CD14-positive monocyte (primary cell): ENCODE results near the gene RRAS. TPM values are rescaled to one million over a fixed set of nuclear protein-coding genes. Genes with fewer than 3 reads are reported as not detected.

Experiments
- DNase-seq, 3 donors: peaks; one replicate each; pipeline ENCODE4 v3.0.0-alpha.2; 2011 to 2022
- H2AFZ ChIP-seq: 2 replicates; pipeline ENCODE4 v1.6.0; 2012; ENCODE audit warnings: mild to moderate bottlenecking, low read depth, low read length, inconsistent platforms; ENCODE audit not compliant: insufficient read depth, poor library complexity, severe bottlenecking
- H3K27ac ChIP-seq, 2 donors: 1 replicate in 1 of 2; 2 replicates in 1 of 2; pipeline ENCODE4 v1.5.1; 2012 to 2013; ENCODE audit warnings: low read length in 2 of 2, control low read depth in 1 of 2, inconsistent platforms in 1 of 2, low read depth in 1 of 2, mild to moderate bottlenecking in 1 of 2
- H3K27me3 ChIP-seq, 2 donors: one replicate each; pipeline versions ENCODE4 v1.6.0 to v1.6.1; 2011 to 2013; ENCODE audit warnings: low read length in 2 of 2; ENCODE audit not compliant: control insufficient read depth in 2 of 2, insufficient read depth in 2 of 2
- H3K36me3 ChIP-seq, 2 donors: replicated peaks in 1 of 2; 1 replicate in 1 of 2; 2 replicates in 1 of 2; pipeline versions ENCODE4 v1.5.1 to v1.6.1; 2012 to 2013; ENCODE audit warnings: low read length in 2 of 2, control low read depth in 1 of 2, inconsistent platforms in 1 of 2, mild to moderate bottlenecking in 1 of 2; ENCODE audit not compliant: insufficient read depth in 2 of 2, control insufficient read depth in 1 of 2
- H3K4me1 ChIP-seq, 2 donors: 1 replicate in 1 of 2; 2 replicates in 1 of 2; pipeline versions ENCODE4 v1.5.1 to v1.6.1; 2012 to 2013; ENCODE audit warnings: low read length in 2 of 2, control low read depth in 1 of 2, inconsistent platforms in 1 of 2, mild to moderate bottlenecking in 1 of 2, moderate library complexity in 1 of 2; ENCODE audit not compliant: insufficient read depth in 2 of 2, control insufficient read depth in 1 of 2
- H3K4me2 ChIP-seq: replicated peaks from 2 replicates; pipeline ENCODE3; 2012; ENCODE audit warnings: low read length, moderate library complexity, mild to moderate bottlenecking; ENCODE audit not compliant: poor library complexity, severe bottlenecking; ENCODE audit errors: extremely low read depth
- H3K4me3 ChIP-seq, 3 experiments: fragments of 200-600 bp in 1 of 3; sonication (generic) in 1 of 3; replicated peaks in 1 of 3; 1 replicate in 2 of 3; 2 replicates in 1 of 3; pipeline ENCODE4 v1.5.1; 2011 to 2013; ENCODE audit warnings: low read length in 3 of 3, mild to moderate bottlenecking in 3 of 3, control low read depth in 2 of 3, low read depth in 2 of 3, inconsistent platforms in 1 of 3, moderate library complexity in 1 of 3
- H3K79me2 ChIP-seq: 2 replicates; pipeline ENCODE4 v1.6.0; 2012; ENCODE audit warnings: mild to moderate bottlenecking, control low read depth, inconsistent platforms, low read length, moderate library complexity; ENCODE audit not compliant: insufficient read depth
- H3K9ac ChIP-seq: 2 replicates; pipeline ENCODE4 v1.6.0; 2017; ENCODE audit warnings: low read length, mild to moderate bottlenecking; ENCODE audit not compliant: insufficient read depth, poor library complexity, severe bottlenecking
- H3K9me3 ChIP-seq, 2 donors: replicated peaks in 1 of 2; 1 replicate in 1 of 2; 2 replicates in 1 of 2; pipeline versions ENCODE4 v1.5.1 to v1.6.1; 2012 to 2013; ENCODE audit warnings: low read length in 2 of 2, control low read depth in 1 of 2; ENCODE audit not compliant: control insufficient read depth in 1 of 2, insufficient read depth in 1 of 2
- H4K20me1 ChIP-seq: 2 replicates; pipeline ENCODE4 v1.6.0; 2012; ENCODE audit warnings: mild to moderate bottlenecking, low read length, control low read depth, moderate library complexity; ENCODE audit not compliant: insufficient read depth
- H3K27ac Mint-ChIP-seq, 7 donors: one replicate each; pipeline ENCODE4 v1.8.0; 2020; ENCODE audit warnings: mild to moderate bottlenecking in 7 of 7, mixed read lengths in 7 of 7, moderate library complexity in 6 of 7, inconsistent platforms in 2 of 7
- H3K27me3 Mint-ChIP-seq, 3 donors: one replicate each; pipeline ENCODE4 v1.8.0; 2021 to 2022; ENCODE audit warnings: low read depth in 3 of 3, mild to moderate bottlenecking in 3 of 3, mixed read lengths in 3 of 3, moderate library complexity in 3 of 3, inconsistent platforms in 1 of 3
- H3K36me3 Mint-ChIP-seq, 2 donors: one replicate each; pipeline ENCODE4 v1.8.0; 2020; ENCODE audit warnings: mixed read lengths in 2 of 2, inconsistent platforms in 1 of 2, mild to moderate bottlenecking in 1 of 2
- H3K4me1 Mint-ChIP-seq: one replicate; pipeline ENCODE4 v1.8.0; 2020; ENCODE audit warnings: mild to moderate bottlenecking, mixed read lengths
- H3K4me3 Mint-ChIP-seq, 2 donors: one replicate each; pipeline ENCODE4 v1.8.0; 2020; ENCODE audit warnings: mild to moderate bottlenecking in 2 of 2, mixed read lengths in 2 of 2, moderate library complexity in 1 of 2
- H3K9me3 Mint-ChIP-seq, 7 donors: one replicate each; pipeline ENCODE4 v1.8.0; 2020 to 2022; ENCODE audit warnings: mixed read lengths in 7 of 7, mild to moderate bottlenecking in 6 of 7, moderate library complexity in 6 of 7, inconsistent platforms in 2 of 7
- CTCF ChIP-seq: fragments of 200-600 bp; IDR thresholded peaks from one replicate; pipeline ENCODE4 v1.8.0; 2022; ENCODE audit warnings: antibody characterized with exemption, mild to moderate bottlenecking
- WGBS: methylation state at CpG from one replicate; pipeline ENCODE4 v1.1.5; 2013; ENCODE audit warnings: missing lambda C conversion rate; ENCODE audit not compliant: insufficient coverage; 5-methylcytosine and 5-hydroxymethylcytosine counted together
- intact Hi-C, 2 donors: fragments of 100-400 bp; cut with micrococcal nuclease; formaldehyde crosslinking; loops; one replicate each; pipeline versions ENCODE4 v1.15.0 to v1.15.1; 2023
- polyA plus RNA-seq, 3 donors: library from polyadenylated mRNA; depleted of rRNA in 1 of 3; unstranded in 2 of 3; stranded (reverse) in 1 of 3; fragments of 300-500 nt in 2 of 3; fragments of >200 nt in 1 of 3; fragmentation: Illumina TruSeq in 2 of 3; gene quantifications; 1 replicate in 2 of 3; 2 replicates in 1 of 3; pipeline ENCODE4 v1.2.3, GENCODE V29; 2012 to 2021

The RRAS gene
- polyA plus RNA-seq, 3 donors: 74.9 to 91.7 (median 80.0) TPM

DNA sequence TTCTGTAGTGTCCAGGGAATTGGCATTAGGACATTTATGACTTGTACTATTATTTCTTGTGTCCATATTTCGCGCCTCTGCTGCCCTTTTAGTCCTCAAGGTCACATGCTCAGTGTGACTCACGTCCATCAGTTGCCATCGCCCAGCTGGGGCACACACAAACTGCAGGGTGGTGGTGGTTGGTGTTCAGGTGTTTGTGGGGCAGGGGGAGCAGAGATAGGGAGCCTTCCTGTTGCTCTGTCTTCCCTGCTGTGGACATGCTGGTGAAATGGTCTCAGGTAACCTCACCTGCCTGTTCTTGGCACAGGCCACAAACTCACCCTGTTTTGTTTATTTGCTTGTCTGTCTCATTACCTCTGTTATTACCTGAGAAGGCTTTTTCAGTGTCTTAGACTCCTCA, 26.6 kb downstream of the RRAS start:
- intact Hi-C loops: no loop called here
- Mint-ChIP-seq H3K36me3 (peaks cover 52 to 79% of the 10 kb centered on the region in 2 donors), H3K27ac (peak overlapping the region in 5 of 7 donors; percentile 77 to 89 (median 86)), H3K4me3 (no peak overlapping the region), H3K9me3 (peaks cover 0 to 6% (median 0%) of the 10 kb centered on the region in 7 donors), H3K4me1 (peaks cover 18% of the 10 kb centered on the region), H3K27me3 (no peaks in the 10 kb centered on the region)
- WGBS: 90% methylated on average over 4 of the region's 4 CpGs
- peak overlapping the region; percentile 15 for H3K9ac ChIP-seq
- no peak overlapping the region for H2AFZ ChIP-seq
- peaks cover 51 to 76% of the 10 kb centered on the region in 2 donors for H3K36me3 ChIP-seq
- DNase-seq: no peak
- peaks cover 78% of the 10 kb centered on the region for H4K20me1 ChIP-seq
- TF ChIP-seq CTCF: no peak
- peaks cover 5 to 19% of the 10 kb centered on the region in 2 donors for H3K4me1 ChIP-seq
- H3K79me2 ChIP-seq: peaks cover 60% of the 10 kb centered on the region
- H3K27me3 ChIP-seq: no peaks in the 10 kb centered on the region
- no peaks in the 10 kb centered on the region for H3K9me3 ChIP-seq
- no peak overlapping the region for H3K4me3 ChIP-seq
- no peak overlapping the region for H3K4me2 ChIP-seq
- peak overlapping the region in 1 of 2 donors; percentile 67 for H3K27ac ChIP-seq

DNA sequence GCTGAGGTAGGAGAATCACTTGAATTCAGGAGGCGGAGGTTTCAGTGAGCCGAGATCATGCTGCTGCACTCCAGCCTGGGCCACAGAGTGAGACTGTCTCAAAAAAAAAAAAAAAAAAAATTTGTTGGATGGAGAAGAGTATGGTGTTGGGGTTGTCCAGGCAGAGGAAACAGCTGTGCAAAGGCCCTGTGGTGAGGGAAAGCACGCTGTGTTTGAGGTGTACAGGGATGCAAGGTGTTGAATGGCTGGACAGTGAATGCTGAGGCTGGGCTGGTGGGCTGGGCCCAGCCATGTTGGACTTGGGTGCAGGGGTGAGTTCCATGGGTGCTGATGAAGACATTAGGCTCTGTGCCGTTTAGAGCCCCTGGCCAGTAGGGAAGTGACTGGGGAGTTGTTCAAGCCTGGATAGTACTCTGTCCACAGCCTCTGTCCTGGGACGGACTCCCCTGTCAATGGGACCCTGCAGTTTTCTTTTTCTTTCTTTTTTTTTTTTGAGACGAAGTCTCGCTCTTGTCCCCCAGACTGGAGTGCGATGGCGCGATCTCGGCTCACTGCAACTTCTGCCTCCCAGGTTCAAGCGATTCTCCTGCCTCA, 30.3 kb downstream of the RRAS start:
- intact Hi-C loops: no loop called here
- Histone ChIP-seq H3K9me3 (no peaks in the 10 kb centered on the region), H2AFZ (no peak overlapping the region), H3K9ac (no peak overlapping the region), H3K79me2 (peaks cover 91% of the 10 kb centered on the region), H3K27me3 (no peaks in the 10 kb centered on the region), H3K27ac (no peak overlapping the region), H3K4me2 (no peak overlapping the region), H4K20me1 (peaks cover 84% of the 10 kb centered on the region), H3K4me3 (no peak overlapping the region), H3K36me3 (peaks cover 36 to 72% of the 10 kb centered on the region in 2 donors), H3K4me1 (peaks cover 5 to 19% of the 10 kb centered on the region in 2 donors)
- Mint-ChIP-seq H3K36me3 (peaks cover 36 to 78% of the 10 kb centered on the region in 2 donors), H3K4me1 (peaks cover 25% of the 10 kb centered on the region), H3K9me3 (no peaks in the 10 kb centered on the region), H3K4me3 (no peak overlapping the region), H3K27ac (peak overlapping the region in 4 of 7 donors; percentile 0 to 46 (median 40)), H3K27me3 (no peaks in the 10 kb centered on the region)
- 98% methylated on average over 6 of the region's 12 CpGs for WGBS
- no peak for TF ChIP-seq CTCF
- DNase-seq: no peak
